Activated naive CD4-positive, alpha-beta T cell (primary cell): Measurements from ENCODE around the gene FAM9C.
A peak's percentile ranks its signal among the peaks of the same experiment; 100 is the strongest.
"Not testable (repeated sequence)": the region's sequence is repeated elsewhere in the genome, so short reads cannot be mapped to it uniquely, and the experiment has no call there.

Source experiments
- DNase-seq, 4 experiments: peaks; one replicate each; lab custom pipeline; 2025; lab: John Stamatoyannopoulos, UW

Gene FAM9C

GRCh38 chrX:13044441-13044840 is at the start of gene FAM9C:
FAM9C (minus strand) TSS chrX:13044620; CDS start chrX:13043789, 831 bp downstream.
- DNase-seq, result no peak

- DNase-seq, result no peak
Measured at GRCh38 chrX:13093529-13094140, 49.2 kb upstream of the FAM9C start.

GRCh38 chrX:13092455-13092941 is 48.1 kb upstream of the FAM9C start:
- peak; percentile 8 to 57 (median 32) for DNase-seq

GRCh38 chrX:13091111-13091765 is 46.8 kb upstream of the FAM9C start:
- no peak for DNase-seq

- DNase-seq, result no peak
Measured at GRCh38 chrX:13090339-13091110, 46.1 kb upstream of the FAM9C start.

GRCh38 chrX:13090027-13090338 is 45.6 kb upstream of the FAM9C start:
- DNase-seq, result no peak

GRCh38 chrX:13088156-13088487 is 43.7 kb upstream of the FAM9C start:
- DNase-seq, result no peak

GRCh38 chrX:13087322-13088155 is 43.1 kb upstream of the FAM9C start:
- peak in 3 of 4 experiments; percentile 5 to 32 (median 21) for DNase-seq

GRCh38 chrX:13086793-13087321 is 42.4 kb upstream of the FAM9C start:
- peak in 1 of 4 experiments; percentile 25 for DNase-seq

- DNase-seq, result no peak
Measured at GRCh38 chrX:13086076-13086475, 41.7 kb upstream of the FAM9C start.

- DNase-seq, result peak in 2 of 4 experiments; percentile 29 to 36
Measured at GRCh38 chrX:13085526-13085925, 41.1 kb upstream of the FAM9C start.

- DNase-seq, result no peak
Measured at GRCh38 chrX:13084611-13085010, 40.2 kb upstream of the FAM9C start.

GRCh38 chrX:13083755-13084326 is 39.4 kb upstream of the FAM9C start:
- DNase-seq, result not testable (repeated sequence)

GRCh38 chrX:13082206-13083065 is 38.0 kb upstream of the FAM9C start:
- no peak for DNase-seq

GRCh38 chrX:13081395-13082205 is 37.2 kb upstream of the FAM9C start:
- no peak for DNase-seq

GRCh38 chrX:13080128-13080795 is 35.8 kb upstream of the FAM9C start:
- DNase-seq, result no peak

- DNase-seq, result no peak
Measured at GRCh38 chrX:13078739-13079444, 34.5 kb upstream of the FAM9C start.

GRCh38 chrX:13077168-13077567 is 32.7 kb upstream of the FAM9C start:
- DNase-seq, result peak in 1 of 4 experiments; percentile 5
